ENCODE results near the gene ADISSP.

DNA sequence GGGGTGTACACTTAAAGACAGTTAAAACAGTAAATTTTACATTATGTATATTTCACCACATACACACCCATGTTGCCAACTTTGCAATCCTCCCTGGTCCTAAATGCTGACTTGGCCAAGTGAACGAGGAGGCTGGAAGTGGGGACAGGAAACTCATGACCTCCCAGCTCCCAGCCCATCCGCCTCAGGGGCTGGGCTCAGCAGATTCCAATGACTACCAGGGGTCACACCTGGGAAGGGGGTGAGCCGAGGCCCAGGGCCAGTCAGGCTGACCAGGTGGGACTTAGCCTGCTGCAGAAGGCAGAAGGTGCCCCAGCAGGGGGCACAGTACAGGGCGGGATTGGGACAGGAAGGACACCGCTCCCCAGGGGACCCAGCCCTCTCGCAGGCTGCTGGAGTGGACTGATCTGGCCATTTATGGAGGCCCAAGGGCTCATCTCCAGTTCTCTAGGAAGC, 57.5 kb downstream of the ADISSP start:
- no peak for TF ChIP-seq ZNF274 (IDR thresholded peaks at IDR 0.05; ENCODE audit: low read length)
- no peak for TF ChIP-seq ZNF274 (tag by site-specific recombination; IDR thresholded peaks at IDR 0.05; ENCODE audit: borderline replicate concordance)
- TF ChIP-seq ZNF776 (tag by site-specific recombination; IDR thresholded peaks at IDR 0.05; ENCODE audit: borderline replicate concordance) = no peak
- no peak for TF ChIP-seq ZBTB10 (tag by site-specific recombination; IDR thresholded peaks at IDR 0.05)
- TF ChIP-seq ZNF792 (tag by site-specific recombination; IDR thresholded peaks at IDR 0.05) = no peak
- TF ChIP-seq, protein P1, sequence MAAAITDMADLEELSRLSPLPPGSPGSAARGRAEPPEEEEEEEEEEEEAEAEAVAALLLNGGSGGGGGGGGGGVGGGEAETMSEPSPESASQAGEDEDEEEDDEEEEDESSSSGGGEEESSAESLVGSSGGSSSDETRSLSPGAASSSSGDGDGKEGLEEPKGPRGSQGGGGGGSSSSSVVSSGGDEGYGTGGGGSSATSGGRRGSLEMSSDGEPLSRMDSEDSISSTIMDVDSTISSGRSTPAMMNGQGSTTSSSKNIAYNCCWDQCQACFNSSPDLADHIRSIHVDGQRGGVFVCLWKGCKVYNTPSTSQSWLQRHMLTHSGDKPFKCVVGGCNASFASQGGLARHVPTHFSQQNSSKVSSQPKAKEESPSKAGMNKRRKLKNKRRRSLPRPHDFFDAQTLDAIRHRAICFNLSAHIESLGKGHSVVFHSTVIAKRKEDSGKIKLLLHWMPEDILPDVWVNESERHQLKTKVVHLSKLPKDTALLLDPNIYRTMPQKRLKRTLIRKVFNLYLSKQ (tag by site-specific recombination; IDR thresholded peaks at IDR 0.05; ENCODE audit: borderline replicate concordance) = no peak
- no peak for TF ChIP-seq ZSCAN30 (tag by site-specific recombination; IDR thresholded peaks at IDR 0.05)
- TF ChIP-seq ZBTB17 (tag by site-specific recombination; IDR thresholded peaks at IDR 0.05) = no peak
- TF ChIP-seq ZBTB8A (tag by site-specific recombination; IDR thresholded peaks at IDR 0.05) = no peak
- no peak for TF ChIP-seq ZNF214 (tag by site-specific recombination; IDR thresholded peaks at IDR 0.05; ENCODE audit: borderline replicate concordance)
- no peak for TF ChIP-seq ZNF549 (tag by site-specific recombination; IDR thresholded peaks at IDR 0.05)
- no peak for TF ChIP-seq CTCF (tag by site-specific recombination; IDR thresholded peaks at IDR 0.05)
- no peak for TF ChIP-seq ZNF19 (tag by site-specific recombination; IDR thresholded peaks at IDR 0.05; ENCODE audit: low read depth)
